Astrocyte of the spinal cord (primary cell): ENCODE data around the gene LRRC75A.
"Not testable (repeated sequence)": the region's sequence is repeated elsewhere in the genome, so short reads cannot be mapped to it uniquely, and the experiment has no call there.

ENCODE experiments used
- DNase-seq: peaks from one replicate; pipeline ENCODE4 v3.0.0; 2011; ENCODE audit warnings: low read depth, low spot score
- H3K4me3 ChIP-seq: 2 replicates; pipeline ENCODE4 v1.5.1; 2011; ENCODE audit warnings: low read depth, mild to moderate bottlenecking, low read length, moderate library complexity
- in situ Hi-C: cut with HindIII; loops from 2 replicates; pipeline ENCODE4 v1.10.0; 2017; ENCODE audit warnings: low sequenced_read_pairs
- TF ChIP-seq, protein P1 (sequence below): IDR thresholded peaks from 2 replicates; pipeline ENCODE4 v1.5.1; 2012; ENCODE audit warnings: low read depth, mild to moderate bottlenecking, low read length, inconsistent platforms

The LRRC75A gene

GRCh38 chr17:16456742-16457316, 35.2 kb downstream of the LRRC75A start:
- in situ Hi-C loops: no loop called here
- TF ChIP-seq, protein P1, sequence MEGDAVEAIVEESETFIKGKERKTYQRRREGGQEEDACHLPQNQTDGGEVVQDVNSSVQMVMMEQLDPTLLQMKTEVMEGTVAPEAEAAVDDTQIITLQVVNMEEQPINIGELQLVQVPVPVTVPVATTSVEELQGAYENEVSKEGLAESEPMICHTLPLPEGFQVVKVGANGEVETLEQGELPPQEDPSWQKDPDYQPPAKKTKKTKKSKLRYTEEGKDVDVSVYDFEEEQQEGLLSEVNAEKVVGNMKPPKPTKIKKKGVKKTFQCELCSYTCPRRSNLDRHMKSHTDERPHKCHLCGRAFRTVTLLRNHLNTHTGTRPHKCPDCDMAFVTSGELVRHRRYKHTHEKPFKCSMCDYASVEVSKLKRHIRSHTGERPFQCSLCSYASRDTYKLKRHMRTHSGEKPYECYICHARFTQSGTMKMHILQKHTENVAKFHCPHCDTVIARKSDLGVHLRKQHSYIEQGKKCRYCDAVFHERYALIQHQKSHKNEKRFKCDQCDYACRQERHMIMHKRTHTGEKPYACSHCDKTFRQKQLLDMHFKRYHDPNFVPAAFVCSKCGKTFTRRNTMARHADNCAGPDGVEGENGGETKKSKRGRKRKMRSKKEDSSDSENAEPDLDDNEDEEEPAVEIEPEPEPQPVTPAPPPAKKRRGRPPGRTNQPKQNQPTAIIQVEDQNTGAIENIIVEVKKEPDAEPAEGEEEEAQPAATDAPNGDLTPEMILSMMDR: no peak
- no peak overlapping the region for H3K4me3 ChIP-seq
- DNase-seq: no peak

DNA sequence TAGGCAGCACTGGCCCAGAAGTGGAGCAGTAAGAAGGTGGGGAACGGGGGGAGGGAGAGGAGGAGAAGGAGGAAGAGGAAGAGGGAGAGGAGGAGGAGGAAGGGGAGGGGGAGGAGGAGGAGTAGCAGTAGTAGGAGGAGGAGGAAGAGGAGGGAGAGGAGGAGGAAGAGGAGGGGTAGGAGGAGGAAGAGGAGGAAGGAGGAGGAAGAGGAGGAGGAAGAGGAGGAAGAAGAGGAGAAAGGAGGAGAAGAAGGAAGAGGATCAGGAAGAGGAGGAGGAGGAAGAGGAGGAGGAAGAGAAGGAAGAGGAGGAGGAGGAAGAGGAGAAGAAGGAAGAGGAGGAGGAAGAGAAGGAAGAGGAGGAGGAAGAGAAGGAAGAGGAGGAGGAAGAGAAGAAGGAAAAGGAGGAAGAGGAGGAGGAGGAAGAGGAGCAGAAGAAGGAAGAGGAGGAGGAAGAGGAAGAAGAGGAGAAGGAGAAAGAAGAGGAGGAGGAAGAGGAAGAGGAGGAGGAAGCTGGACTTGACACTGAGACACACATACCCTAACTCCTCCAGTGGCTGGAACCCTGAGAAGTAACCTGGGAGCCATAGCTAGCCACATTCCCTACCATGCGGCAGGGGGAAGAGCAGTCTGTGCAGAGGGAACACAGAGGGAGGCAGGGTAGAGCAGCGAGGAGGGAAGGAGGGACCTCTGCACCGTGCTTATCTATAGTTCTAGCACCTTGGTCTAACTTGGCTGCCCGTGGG, 35.8 kb downstream of the LRRC75A start:
- DNase-seq: no peak
- H3K4me3 ChIP-seq: no peak overlapping the region
- TF ChIP-seq, protein P1: no peak
- in situ Hi-C loops: no loop called here

DNA sequence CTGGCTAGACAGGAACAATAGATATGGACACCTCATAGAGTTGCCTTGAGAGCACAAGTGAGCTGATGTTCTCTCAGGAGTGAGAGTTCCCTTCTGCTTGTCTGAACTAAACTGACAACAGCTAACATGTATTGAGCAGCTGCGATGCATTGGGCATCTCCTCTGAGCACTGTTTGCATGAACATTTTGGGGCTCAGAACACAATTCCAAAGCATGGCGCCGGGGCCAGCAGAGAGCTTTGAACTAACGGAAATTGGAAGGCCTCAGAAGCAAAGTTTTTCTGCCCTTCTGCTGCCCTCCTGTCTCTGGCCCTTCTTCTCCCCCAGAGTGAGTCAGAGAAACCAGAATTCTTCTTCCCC, 38.5 kb downstream of the LRRC75A start:
- no peak overlapping the region for H3K4me3 ChIP-seq
- no peak for DNase-seq
- in situ Hi-C loops: no loop called here
- TF ChIP-seq, protein P1: no peak

- in situ Hi-C loops, DNase-seq, H3K4me3 ChIP-seq: not testable (repeated sequence)
Observed at GRCh38 chr17:16452268-16452667, 39.7 kb downstream of the LRRC75A start.

- no peak overlapping the region for H3K4me3 ChIP-seq
- in situ Hi-C loops: no loop called here
- DNase-seq: no peak
- TF ChIP-seq, protein P1: no peak
Observed at GRCh38 chr17:16450028-16450427, 42.0 kb downstream of the LRRC75A start.

- DNase-seq: peak; percentile 68
- H3K4me3 ChIP-seq: no peak overlapping the region
- TF ChIP-seq, protein P1: no peak
- in situ Hi-C loops: no loop called here
Observed at GRCh38 chr17:16449121-16449570, 42.8 kb downstream of the LRRC75A start.

DNA sequence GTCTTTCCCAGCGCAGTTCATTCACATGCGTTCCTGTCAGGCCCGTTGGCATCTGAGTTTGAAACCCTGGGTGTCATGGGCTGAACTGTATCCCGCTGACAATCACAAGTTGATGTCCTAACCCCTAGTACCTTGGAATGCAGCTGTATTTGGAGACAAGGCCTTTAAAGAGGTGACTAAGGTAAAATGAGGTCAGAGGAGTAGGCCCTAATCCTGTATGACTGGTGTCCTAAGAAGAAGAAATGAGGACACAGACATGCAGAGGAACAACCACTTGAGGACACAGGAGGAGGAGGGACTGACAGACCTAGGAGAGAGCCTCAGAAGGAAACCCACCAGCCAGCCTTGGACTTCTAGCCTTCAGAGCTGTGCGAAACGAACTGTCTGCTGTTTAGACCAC, 43.5 kb downstream of the LRRC75A start:
- no peak overlapping the region for H3K4me3 ChIP-seq
- DNase-seq: no peak
- in situ Hi-C loops: no loop called here
- TF ChIP-seq, protein P1: no peak
